Omental fat pad (tissue), 4 donors: Measurements from ENCODE around the gene ARPC5. TPM values are rescaled to one million over a fixed set of nuclear protein-coding genes. Genes with fewer than 3 reads are reported as not detected.

ENCODE experiments used
- ATAC-seq: fragments of 150-250 bp; one replicate; pipeline ENCODE4 v1.9.1; 2016; ENCODE audit warnings: mild to moderate bottlenecking, moderate library complexity; ENCODE audit not compliant: low FRiP score
- DNase-seq: peaks from one replicate; pipeline ENCODE4 v3.0.0-alpha.2; 2019; ENCODE audit warnings: low spot score
- total RNA-seq, 4 donors: library from RNA; depleted of rRNA; stranded (reverse); fragments of >200 nt; gene quantifications; one replicate each; pipeline ENCODE4 v1.1.0, GENCODE V29; 2016
- TF ChIP-seq, protein P1 (sequence below), 3 donors: fragments of 450-650 bp; IDR thresholded peaks; one replicate each; pipeline ENCODE4 v1.5.1; 2016 to 2017; ENCODE audit warnings: antibody characterized with exemption in 3 of 3, mild to moderate bottlenecking in 3 of 3, moderate library complexity in 2 of 3

Gene ARPC5
- total RNA-seq, 4 donors from 2014 or later, result 68.7 to 99.2 (median 90.2) TPM

DNA sequence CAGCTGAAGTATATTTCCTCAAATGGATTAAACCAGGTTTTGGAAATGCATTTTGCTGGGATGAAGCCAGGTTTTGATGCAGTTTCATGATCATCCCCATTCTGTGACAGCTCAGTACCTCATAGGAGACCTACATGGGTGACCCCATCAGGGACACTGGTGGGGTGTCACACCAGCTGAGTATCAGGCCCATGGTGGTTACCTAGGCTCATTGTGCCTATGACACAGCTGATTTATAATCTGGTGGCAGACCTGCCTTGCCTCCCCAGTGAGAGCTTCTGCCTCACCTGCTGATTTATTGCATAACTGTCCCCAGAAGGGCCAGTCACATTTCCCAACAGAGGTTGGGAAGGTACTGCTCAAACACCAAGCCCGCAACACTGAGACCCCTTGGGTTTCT lies 49.1 kb downstream of the ARPC5 start:
- TF ChIP-seq, protein P1, sequence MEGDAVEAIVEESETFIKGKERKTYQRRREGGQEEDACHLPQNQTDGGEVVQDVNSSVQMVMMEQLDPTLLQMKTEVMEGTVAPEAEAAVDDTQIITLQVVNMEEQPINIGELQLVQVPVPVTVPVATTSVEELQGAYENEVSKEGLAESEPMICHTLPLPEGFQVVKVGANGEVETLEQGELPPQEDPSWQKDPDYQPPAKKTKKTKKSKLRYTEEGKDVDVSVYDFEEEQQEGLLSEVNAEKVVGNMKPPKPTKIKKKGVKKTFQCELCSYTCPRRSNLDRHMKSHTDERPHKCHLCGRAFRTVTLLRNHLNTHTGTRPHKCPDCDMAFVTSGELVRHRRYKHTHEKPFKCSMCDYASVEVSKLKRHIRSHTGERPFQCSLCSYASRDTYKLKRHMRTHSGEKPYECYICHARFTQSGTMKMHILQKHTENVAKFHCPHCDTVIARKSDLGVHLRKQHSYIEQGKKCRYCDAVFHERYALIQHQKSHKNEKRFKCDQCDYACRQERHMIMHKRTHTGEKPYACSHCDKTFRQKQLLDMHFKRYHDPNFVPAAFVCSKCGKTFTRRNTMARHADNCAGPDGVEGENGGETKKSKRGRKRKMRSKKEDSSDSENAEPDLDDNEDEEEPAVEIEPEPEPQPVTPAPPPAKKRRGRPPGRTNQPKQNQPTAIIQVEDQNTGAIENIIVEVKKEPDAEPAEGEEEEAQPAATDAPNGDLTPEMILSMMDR (IDR thresholded peaks at IDR 0.05), result no peak
- DNase-seq (no peak), ATAC-seq (no peak)

DNA sequence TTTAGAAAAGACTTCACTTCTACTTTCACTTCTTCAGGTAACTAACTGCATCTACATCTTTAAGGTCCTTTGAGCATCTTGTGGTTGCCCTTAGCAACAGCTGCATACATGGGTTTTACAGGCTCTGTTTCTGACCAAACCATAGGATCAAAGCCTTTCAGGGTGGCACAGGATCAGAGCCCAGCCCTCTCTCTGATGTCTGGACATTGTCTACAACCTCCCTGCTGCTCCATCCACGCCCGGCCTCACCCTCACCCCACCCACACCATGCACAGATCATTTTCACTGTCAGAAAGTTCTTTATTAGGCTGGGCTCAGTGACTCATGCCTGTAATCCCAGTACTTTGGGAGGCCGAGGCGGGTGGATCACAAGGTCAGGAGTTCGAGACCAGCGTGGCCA lies 50.5 kb downstream of the ARPC5 start:
- no peak for ATAC-seq
- TF ChIP-seq, protein P1 (IDR thresholded peaks at IDR 0.05), result no peak
- no peak for DNase-seq

DNA sequence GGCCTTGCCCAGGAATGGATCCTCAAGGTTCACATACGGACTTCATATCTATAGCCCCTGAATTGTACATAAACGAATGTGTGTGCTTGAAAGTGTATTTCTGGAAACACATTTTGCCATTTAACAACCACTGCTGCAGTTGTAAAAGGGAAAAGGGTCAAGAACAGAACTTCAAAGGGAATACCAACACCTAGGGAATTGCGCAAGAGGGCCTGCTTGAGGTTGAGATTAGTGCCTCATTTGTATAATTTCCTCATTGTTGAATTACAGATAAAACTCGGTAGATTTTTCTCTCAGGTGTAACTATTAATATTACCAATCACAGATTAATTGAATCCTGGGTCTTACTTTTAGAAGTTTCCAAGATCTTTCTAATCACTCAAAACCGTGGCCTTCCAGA lies 51.4 kb downstream of the ARPC5 start:
- TF ChIP-seq, protein P1 (IDR thresholded peaks at IDR 0.05), result no peak
- DNase-seq (no peak), ATAC-seq (no peak)

DNA sequence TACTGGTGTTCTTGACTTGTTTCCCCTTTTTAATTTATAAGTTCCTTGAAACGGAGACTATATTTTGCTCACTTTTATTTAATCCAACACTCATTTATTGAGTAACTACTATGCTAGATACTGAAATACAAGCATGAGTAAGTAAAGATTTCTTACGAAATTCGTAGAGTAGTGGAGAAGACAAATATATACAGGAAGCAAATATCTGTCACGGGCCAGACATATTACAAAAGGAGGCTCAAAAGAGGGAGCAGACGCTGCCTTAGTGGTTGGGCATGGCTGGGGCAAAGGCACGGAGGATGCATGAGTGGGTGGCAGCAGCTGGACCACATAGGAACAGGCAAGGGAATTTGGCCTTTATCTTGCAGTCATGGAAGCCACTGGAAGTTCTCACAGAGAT lies 52.1 kb downstream of the ARPC5 start:
- DNase-seq, result no peak
- no peak for ATAC-seq
- TF ChIP-seq, protein P1 (IDR thresholded peaks at IDR 0.05), result no peak

DNA sequence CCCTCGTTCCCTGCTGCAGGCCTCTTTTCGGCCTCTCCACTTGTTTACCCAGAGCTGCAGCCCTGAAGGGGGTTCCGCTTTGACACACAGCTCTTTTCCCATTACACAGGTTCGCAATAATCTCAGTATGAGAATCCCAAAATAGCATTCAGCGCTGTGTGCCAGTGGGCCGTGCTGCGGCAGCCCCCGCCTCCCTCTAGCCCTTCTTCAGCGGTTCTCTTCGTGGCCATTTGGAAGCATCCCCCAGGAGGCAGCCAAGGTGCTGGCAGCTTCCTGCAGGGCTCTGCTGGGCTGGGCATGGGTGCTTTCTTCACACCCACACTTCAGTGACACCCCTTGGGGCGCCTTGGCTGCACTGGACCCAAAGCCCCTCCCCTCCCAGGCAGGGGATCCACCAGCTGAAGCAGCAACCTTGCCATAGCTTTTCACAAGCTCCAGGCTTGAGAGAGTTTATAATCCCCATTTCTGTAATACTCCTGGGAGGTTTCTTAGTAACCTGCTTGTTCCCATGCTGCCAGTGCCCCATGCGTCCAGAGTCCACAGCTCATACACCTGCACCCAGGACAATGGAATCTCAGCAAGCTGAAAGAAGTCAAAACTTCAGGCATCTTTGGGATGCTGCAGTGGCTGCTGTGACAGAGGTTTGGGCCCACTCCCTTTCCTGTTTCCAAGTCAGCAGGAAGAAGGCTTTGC lies 53.4 kb downstream of the ARPC5 start:
- TF ChIP-seq, protein P1 (IDR thresholded peaks at IDR 0.05), result no peak
- DNase-seq (no peak), ATAC-seq (no peak)

DNA sequence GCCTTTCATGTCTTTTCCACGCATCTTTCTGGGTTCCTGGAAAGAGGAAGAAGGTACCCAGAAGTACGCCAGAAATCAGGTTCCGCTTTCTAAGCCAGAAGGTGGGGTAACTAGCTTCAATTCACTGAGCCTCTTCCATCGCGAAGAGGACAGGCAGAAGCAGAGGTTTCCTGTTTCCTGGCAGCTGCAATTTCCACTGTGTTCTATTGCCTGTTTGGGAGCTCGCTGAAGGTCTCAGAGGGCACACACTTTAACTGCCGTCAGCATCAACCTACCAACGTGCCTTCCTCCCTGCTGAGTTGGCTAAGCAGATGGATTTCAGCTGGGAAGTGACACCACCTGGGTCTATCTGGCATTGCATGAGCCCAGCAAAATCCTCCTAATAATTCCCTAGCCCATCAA lies 55.3 kb downstream of the ARPC5 start:
- ATAC-seq, result no peak
- no peak for DNase-seq
- TF ChIP-seq, protein P1 (IDR thresholded peaks at IDR 0.05), result no peak

DNA sequence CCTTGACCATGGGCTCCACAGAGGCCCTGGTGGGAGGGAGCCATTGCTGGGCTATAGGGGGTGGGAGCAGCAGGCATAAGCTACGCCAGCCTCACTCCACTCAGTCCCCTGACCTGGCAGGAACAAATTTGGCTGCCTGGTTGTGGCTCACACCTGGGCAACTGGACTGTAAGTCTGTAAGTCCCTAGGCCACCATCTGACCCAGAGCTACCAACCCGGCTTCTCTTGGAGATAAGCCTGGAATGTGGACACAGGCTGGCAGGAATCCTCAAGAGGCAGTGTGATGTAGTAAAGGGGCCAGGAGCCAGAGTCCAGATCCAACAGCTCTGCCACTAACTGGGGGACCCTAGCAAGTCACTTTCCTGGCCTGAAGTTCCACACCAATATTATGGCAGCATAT lies 56.7 kb downstream of the ARPC5 start:
- no peak for ATAC-seq
- TF ChIP-seq, protein P1 (IDR thresholded peaks at IDR 0.05), result no peak
- DNase-seq, result no peak
